HG03108 (cell line): ENCODE measurements around the gene INPP5A.
"Not testable (repeated sequence)": the region's sequence is repeated elsewhere in the genome, so short reads cannot be mapped to it uniquely, and the experiment has no call there.

Experiments used
- ATAC-seq: cut with Tn5 transposase; IDR thresholded peaks from one replicate; pipeline ENCODE4 v1.9.1; 2021; ENCODE audit warnings: moderate library complexity; ENCODE audit not compliant: unreplicated experiment

INPP5A gene

DNA sequence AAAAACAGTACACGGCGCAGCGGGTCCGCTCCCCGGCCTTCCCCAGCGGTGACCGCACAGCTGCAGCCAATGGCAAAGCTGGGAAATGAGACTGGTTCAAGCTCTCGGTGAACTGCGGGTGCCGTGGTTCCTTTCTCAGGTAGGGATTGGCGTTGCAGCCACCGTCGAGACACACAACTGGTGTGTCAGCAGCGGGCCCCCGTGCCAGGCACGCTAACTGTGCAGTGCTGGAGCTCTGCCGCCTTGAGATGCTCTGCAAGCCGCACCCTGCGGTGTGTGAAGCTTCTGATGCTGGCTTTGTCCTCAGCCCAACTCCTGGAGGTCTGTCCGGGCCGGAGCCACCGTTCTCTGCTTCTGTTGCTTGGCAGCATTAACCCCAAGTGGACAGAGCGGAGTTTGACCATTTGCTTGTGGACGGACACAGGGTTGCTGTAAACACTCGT, 269.0 kb downstream of the INPP5A start:
- ATAC-seq = no peak

DNA sequence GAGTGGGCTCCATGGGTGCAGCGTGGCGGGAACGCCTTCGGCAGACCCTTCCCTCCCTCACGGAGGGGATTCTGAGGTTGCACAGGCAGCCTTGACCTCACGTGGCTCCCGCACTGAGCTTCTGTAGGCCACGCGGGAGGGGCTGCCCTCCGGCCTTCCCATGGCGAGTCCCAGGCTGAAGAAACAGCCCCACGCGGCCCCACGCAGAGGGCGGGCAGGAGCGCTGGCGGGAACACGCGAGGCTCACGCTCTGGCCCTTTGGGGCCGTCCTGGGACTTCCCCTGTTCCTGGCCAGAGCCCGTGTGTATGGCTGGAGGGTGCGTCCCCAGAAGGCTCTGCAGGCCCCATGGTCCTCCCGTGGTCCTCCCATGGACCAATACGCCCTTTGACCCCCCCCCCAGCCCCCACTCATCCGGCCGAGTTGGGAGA, 270.0 kb downstream of the INPP5A start:
- ATAC-seq = no peak

DNA sequence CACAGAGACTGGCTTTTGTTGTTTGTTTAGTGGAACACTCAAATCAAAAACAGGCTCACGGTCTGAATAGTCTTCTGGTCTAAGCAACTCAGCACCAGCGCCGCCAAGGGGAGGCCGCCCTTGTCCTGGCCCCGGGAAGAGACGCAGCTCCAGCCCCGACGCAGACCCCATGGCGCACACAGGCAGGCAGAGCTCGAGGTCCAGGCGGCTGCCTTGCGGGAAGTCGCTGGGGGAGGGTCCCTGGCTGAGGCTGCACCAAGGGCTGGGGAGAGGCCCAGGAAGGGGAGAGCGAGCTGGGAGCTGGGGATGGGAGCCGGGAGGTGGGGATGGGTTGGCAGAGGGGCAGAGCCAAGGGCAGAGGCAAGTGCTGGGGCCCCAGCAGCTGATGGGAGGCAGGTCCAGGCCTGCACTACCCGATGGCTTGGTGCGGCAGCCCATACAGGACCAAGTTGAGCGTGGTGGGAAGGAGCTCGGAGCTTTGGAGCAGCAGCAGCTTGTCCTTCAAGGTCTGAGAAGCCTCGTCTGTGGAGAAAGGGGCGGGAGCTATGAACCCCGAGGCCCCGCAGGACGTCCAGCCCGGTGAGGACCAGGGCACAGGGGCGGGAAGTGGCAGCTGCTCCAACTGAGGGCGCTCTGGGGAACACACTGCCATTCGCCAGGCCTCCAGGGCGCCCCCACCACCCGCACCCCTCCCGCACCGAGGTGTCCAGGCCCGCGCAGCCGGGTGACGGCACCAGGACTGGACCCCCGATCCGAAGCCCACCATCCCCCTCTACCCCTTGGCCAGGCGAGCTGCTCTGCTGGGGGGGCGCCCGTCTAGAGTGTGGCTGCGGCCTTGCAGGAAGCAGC, 271.0 kb downstream of the INPP5A start:
- no peak for ATAC-seq

DNA sequence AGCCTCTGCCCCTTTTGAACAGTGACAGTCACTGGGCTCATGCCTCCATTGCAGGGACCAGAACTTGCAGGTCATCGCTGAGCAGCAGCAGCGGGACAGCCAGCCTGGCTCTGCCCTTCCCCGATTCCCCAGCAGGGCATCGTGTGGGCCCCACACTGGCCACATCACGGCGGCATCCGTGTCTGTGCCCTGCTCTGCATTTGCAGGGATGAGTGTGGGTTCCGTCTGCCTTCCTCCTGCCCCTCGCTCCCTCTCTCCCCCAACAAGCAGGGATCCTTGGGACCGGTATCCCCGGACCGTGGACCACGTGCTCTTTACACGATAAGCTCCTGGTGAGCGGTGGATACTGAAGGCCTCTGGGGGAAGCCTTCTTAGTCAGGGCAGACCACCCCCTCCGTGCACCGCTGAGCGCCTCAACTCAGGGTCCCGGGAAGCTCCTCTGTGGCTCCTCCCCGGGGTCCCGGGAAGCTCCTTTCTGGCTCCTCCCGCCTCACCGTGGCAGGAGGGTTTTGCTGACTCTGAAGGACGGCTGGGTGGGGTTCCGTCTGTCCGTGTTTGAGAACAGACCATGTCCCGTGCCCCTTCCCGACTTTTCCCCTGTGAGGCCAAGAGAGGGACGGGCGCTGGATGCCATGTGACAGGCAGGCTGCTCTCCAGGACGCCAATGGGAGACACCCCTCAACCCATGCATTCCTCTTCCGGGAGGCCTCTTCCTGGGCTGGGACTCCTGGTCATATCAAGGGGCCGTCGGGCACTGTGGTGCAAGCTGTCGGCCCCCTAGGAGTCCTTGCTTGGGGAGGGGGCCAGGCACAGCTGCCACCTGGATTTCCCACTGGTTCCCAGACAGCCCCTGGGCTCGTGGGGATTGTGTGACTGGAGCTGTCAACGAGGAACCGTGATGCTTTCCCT, 271.9 kb downstream of the INPP5A start:
- ATAC-seq = no peak

DNA sequence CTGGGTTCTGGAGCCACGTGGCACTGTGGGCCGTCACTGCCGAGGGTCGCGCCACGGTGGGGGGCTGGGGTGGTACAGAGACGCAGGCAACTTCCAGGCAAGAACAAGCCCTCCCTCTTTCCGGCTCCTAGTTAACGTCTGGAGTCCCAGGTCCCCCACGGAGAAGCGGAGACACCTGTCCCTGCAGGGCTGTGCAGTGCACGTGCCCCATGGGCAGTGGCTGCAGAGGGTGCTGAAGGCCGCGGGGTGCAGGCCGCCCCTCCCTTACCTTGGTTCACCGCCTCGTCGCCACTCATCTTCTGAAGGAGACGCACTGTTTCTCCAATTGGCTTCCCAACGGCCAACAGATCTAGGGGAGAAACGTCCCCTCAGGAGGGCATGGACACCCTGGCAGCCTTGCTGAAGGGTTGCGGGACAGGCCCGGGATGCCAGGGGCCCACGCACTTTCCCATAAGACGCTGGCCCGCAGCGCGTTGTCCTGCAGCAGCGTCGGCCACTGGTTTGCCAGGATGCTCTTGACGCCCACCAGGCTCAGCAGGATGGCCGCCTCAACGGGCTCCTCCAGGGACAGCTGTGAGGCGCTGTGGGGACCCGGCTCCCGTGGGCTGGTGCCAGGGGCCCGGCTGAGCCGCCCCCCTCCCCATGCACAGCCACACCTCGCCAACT, 272.7 kb downstream of the INPP5A start:
- ATAC-seq = no peak

DNA sequence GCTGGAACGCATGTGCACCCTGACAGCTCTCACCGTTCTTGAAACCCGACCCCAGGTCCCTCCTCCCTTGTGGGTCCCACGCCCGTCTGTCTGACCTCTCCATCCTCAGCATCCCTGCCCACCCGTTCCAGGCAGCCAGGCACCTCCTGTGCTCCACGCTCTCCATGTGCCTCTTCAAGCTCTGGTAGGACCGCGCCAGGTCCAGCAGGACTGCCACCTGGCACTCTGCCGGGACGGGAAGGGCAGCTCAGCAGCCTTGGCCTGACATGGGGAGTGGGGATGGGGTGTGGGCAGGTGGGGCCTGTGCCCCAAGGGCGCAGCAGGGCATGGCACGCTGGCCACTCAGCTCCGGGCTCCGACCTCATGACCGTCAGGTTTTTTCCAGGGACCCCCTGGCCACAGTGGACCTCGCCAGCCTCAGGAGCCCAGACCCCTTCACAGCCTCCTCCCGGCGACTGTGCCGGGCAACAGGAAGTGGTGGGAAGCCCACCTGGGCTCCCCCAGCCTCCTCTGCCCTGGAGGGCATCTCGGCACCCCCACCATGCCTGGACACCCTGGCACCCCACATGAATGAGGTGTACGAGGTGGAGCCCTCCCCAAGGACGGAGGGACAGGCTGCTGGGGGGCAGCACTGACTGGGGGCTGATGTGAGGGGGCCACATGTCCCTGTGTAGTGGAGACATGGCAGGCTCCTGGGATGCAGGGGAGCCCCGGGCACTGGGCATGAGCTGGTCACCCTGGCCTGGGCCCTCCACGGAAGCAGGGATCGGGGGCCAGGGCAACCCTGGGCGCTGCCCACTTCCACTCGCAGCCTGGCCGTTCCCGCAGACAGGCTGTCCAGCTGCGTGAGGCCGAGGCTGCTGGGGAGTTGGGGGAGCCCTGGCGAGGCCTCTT, 273.5 kb downstream of the INPP5A start:
- no peak for ATAC-seq

DNA sequence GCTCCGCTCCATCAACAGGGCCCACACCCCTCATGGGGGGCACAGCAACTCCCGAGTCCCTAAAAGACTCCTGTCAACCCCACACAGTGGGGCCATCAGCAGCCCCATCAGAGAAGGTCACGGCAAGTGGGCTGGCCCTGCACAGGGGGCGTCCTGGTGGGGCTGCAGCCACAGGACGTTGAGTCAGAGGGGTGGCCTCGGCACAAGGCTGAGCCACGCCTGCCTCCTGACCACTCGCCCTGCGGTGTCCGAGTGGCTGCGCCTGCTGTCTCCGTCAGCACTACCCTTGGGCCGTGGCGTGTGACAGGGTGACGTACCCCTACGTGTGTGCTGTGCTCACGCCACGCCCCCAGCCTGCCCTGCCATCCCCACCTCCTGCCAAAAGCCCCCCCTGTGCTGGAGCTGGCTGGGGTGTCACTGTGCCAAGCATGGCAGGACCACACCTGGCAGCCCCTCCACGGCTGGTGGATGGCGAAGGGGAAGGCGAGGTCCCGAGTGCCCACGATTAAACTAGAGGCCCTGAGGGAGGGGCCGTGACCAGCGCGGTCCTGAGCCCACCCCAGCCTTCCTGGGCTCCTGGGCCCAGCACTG, 274.4 kb downstream of the INPP5A start:
- no peak for ATAC-seq

DNA sequence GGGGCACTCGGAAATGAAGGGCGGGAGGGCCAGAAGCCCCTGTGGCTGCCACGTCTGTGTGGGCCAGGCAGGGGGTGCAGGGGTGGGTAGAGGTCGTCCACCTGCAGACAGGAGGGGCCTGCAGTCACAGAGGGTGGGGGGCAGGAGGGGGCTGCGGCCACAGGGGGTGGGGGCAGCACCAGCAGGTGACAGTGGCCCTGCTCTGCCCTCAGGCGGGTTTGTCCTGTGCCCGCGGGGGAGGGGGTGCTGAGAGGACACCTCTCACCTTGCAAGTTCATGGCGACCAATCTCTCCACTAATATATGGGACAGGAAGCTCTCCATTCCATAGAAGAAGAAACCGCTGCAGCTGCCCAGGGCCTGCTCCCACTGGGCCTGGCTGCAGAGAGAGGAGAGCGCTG, 274.9 kb downstream of the INPP5A start:
- no peak for ATAC-seq

DNA sequence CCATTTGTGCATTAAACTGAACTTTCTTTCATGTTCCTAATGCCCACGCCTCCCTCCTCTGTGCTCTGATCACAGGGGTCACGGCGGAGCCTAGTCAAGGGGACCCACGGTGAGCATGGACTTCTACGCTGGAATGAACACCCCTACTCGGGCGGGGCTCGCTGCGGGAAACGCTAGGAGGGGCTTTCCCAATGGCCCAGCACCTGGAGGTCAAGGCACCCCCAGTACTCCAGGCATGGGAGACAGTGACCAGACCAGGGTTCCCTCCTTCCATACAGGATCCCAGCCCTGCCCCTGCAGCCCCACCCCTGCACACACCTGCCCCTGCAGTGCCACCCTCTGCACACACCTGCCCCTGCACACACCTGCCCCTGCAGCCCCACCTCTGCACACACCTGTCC, 275.4 kb downstream of the INPP5A start:
- no peak for ATAC-seq

DNA sequence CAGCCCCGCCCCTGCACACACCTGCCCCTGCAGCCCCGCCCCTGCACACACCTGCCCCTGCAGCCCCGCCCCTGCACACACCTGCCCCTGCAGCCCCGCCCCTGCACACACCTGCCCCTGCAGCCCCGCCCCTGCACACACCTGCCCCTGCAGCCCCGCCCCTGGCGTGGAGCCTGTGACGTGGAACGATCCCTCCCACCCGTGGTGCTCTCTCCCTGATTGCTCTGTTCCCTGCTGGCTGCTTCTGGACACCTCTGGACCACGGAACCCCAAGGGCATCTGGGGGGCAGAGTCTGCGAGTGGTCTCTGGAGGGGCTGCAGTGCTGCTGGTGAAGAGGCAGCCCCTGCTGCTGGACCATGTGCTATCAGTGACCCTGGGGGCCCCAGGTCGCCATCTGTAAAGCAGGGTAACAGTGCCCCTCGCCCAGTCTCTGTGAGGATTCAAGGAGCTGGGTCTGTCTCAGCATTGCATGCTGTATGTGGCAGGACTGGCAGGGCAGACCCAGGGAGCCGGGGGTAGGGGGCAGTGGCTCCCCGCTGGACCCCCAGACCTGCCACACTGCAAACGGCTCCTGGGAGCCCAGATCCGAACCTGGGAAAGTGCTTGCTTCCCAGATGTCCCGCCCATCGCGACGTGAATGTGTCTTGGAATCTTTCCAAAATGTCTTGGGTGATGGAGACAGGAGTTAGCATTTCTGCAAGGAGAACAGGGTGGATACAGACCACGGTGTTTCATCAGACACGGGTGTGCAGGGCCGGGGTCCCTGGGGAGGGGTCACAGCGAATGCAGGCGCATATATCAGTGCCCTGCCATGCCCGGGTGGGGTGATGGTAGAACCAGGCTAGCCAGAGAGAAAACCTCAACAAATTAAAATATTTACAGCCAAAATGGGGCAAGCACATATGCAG, 276.2 kb downstream of the INPP5A start:
- no peak for ATAC-seq

DNA sequence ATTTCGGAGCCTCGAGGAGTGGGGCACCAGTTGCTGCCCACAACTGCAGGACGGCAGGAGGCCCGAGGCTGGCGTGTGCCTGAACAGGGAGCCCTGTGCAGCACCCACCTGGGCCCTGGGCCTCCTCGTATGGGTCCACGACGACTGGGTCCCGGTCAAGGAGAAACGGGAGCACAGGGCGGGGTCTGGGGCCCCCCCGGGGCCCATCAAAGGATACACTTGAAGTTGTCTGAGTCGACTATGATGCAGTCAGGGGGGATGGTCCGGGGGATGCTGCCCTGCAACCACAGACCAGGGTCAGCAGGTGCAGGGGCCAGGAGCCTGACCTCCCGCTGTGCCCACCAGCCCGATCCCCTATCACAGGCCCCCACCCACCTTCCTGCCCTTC, 276.9 kb downstream of the INPP5A start:
- no peak for ATAC-seq

DNA sequence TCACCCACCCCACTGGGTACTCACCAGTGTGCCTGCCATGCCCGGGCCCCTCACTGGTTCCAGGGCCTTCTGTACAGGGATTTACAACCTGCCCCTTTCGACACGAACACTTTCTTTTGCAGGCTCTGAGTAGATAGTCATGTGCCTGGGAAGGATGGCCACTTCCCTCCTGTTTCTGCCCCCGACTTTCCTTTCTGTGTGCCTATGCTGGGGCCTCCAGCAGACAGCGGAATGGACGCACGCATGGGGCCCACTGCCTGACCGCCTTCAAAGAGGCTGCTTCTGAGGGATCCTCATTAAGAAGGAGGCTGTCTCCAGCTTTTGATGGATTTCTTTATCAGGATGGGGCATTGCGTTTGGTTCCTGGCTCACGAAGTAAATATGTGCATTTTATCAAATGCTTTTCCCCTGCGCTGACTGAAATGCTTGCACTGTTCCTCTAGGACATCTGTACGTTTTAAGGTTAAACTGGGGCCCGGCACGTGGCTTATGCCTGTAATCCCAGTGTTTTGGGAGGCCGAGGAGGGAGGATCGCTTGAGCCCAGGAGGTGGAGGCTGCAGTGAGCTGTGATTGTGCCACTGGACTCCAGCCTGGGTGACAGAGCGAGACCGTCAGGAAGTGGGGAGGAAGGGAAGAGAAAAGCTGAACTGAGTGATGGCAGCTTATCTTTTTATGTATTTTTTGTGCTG, 277.7 kb downstream of the INPP5A start:
- ATAC-seq = no peak

DNA sequence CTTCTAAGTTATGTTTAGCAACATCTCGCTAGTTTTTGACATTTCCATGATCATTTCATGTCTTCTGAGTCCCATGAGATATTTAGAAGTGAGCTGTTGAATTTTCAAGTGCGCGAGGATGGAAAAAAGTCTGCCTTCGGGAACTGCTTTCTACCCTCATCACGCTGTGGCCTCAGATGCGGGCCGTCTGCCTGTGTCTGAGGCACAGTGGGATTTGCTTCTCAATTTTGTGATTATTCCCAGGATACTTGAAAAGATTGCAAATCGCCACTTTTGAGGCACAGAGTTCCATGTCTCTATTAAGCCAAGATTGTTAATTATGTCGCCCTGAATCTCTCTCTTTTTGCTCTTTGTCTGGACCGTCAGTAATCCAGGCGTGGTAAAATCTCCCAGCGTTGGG, 279.1 kb downstream of the INPP5A start:
- ATAC-seq = no peak

DNA sequence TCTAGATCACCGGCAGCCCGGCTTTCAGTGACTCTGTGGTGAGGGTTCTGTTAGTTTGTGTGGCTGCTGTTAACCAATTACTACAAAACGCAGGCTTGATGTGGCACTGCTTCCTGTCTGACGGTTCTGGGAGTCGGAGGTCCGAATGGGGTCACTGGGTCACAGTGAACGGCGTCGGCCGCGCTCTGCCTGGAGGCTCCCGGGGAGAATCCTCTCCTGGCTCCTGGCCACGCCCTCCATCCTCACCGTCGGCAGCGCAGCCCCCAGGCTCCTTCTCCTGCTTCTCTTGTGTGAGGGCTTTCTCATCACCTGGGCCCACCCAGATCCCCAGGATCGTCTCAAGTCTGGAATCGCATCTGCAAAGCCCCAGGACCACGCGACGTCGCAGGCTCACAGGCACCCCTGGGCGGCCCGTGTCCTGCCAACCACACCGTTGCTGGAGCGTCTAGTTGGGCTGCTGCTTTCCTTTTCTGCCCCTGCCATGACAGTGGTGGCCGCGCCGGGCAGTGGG, 280.2 kb downstream of the INPP5A start:
- no peak for ATAC-seq

DNA sequence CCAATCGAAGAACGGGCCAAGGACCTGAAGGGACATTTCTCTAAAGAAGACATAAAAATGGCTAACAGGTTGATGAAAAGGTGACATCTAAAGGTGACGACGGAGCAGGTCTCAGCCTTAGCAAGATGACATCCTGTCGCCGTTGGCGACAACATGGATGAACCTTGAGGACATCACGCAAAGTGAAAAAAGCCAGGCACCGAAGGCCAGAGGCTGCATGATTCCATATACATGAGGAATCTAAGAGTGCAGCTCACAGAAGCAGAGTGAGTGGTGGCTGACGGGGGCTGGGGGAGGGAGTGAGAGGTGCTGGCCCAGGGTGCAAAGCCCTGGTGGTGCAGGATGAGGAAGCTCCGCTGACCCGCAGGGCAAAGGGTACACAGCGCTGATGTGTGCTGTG, 282.5 kb downstream of the INPP5A start:
- ATAC-seq = no peak

DNA sequence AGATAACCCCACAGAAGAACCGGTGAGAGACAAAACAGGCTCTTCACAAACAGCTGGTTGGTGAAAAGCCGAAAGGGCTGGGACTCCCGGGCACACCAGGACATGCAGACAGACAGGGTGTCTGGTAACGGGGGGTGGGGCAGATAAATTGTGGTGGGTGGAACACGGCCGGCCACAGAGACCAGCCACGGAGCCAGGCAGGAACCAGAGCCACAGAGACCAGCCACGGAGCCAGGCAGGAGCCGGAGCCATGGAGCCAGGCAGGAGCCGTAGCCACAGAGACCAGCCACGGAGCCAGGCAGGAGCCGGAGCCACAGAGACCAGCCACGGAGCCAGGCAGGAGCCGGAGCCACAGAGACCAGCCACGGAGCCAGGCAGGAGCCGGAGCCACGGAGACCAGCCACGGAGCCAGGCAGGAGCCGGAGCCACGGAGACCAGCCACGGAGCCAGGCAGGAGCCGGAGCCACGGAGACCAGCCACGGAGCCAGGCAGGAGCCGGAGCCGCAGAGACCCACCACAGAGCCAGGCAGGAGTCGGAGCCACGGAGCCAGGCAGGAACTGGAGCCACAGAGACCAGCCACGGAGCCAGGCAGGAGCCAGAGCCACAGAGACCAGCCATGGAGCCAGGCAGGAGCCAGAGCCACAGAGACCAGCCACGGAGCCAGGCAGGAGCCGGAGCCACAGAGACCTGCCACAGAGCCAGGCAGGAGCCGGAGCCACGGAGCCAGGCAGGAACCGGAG, 288.4 kb downstream of the INPP5A start:
- not testable (repeated sequence) for ATAC-seq
